Measurements from ENCODE around the gene CIT.
"Not testable (repeated sequence)": the region's sequence is repeated elsewhere in the genome, so short reads cannot be mapped to it uniquely, and the experiment has no call there.

CIT gene

DNA sequence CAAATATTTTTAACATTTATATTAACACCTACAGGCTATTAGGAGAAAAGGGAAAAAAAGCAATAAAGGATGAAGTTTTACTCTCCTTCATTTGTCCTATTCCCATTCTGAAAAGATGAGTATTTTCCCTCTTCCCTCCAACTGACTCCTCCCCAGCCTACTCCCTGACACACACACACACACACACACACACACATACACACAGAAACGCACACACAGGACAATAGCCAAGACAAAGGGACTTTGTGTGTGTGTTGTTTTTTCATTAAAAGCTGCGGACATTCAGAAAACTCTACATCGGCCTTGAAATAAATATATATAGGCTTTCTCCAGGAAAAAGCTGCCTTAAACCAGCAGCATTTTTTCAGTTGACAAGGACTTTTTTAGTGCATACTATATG lies 134.4 kb downstream of the CIT start:
- no peak for DNase-seq (ENCODE audit: low spot score)

DNA sequence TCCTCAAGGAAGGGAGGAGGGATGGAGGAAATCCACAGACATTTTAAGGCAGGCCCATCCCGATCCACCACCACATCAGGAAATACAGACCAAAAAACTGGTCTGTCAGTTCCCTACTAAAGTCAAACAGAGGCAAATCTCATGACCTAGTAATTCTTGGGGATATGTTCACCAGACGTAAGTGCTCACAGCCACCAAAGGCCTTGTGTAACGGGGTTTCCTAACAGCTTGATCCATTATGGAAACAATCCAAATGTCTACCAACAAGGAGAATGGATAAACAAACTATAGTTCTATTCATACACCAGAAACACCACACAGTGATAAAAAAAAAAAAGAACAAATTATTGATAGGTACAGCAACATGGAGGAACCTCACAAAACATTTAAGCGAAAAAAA lies 136.3 kb downstream of the CIT start:
- DNase-seq (ENCODE audit: low spot score): no peak

DNA sequence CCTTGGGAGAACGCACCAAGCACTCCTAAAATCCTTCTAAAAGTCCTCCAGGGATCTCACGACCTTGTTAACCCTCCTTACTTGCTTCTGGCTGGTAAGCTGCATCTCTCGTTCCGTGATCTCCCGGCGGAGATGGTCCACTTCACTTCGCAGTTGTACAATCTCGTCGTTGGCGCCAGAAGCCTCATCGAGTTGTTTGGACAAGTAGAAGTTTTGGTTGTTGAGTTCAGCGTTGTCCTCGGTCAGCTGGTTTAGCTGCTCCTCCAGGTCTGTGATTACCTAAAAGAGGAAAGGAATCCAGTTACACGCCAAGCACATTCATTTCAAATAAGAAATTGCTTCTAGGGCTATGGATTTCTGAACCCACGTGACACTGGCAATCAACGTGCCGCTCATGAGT lies 142.0 kb downstream of the CIT start:
- no peak for DNase-seq (ENCODE audit: low spot score)

DNA sequence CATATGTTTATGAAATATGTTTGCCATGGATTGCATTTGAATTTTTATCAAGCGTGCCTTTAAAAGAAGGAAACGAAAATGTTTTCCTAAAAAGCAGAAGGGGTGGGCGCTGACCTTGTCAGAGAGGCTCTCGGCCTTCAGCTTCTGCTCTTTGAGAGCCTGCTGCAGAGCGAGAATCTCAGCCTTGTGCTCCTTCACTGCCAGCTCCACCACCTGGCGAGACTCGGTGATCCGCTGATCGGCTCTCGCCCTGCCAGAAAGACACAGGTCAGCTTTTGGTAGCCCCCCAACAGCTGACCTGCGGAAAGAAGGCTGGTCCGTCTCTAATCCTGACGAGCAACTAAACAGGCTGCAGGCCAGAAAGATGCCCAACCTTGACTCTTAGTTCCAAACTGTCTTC lies 146.7 kb downstream of the CIT start:
- no peak for DNase-seq (ENCODE audit: low spot score)

DNA sequence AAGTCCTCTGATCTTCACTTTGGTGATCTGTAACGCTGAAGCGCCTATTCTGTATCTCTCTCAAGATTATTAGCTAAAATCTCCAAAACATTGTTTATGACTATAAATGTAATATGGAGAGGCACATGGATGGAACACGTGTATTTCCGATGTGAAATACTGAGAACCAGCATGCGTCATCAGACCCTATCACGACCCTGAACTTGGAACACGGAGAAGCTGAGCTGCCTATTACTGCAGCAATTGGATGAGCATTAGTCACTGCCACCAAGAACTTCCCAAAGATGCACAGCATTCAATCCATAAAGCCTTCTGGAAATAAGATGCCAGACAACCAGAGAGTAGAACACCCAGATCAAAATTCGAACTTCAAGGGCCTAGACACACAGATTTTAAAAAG lies 147.2 kb downstream of the CIT start:
- no peak for DNase-seq (ENCODE audit: low spot score)

DNA sequence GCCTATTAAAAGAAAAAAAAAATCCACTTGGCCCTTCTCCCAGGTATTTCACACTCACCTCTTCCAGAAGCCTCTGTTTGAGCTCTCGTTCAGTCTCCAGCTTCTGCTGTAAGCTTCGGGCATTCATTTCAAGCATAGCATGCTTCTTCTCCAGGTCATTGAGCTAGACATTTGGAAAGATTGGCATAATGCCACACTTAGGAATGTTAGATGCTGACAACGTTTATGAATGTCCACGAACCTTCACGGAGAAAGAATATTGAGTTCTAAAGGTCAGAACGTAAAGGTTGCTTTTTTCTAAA lies 148.7 kb downstream of the CIT start:
- no peak for DNase-seq (ENCODE audit: low spot score)

DNA sequence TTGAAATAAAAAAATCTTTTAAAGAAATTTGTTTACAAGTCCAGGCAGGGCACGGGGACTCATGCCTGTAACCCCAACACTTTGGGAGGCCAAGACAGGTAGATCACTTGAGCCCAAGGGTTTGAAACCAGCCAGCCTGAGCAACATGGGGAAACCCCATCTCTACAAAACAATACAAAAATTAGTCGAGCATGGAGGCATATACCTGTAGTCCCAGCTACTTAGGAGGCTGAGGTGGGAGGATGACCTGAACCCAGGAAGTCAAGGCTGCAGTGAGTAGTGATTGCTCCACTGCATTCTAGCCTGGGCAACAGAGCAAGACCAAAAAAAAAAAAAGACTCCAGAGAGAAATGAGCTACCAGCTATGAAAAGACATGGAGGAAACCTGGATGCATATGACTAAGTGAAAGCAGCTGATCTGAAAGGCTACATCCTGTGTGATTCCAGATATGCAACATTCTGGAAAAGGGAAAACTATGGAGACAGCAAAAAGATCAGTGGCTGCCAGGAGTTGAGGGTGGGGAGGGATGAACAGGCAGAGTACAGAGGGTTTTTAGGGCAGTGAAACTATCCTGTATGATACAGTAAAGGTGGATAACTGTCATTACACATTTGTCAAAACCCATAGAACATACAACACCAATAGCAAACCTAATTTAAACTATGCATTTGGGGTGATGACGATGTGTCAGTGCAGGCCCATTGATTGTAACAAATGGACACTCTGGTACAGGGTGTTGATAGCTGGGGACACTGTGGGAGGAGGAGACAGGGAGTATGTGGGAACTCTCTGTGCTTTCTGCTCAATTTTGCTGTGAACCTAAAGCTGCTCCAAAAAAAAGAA lies 149.3 kb downstream of the CIT start:
- no peak for DNase-seq (ENCODE audit: low spot score)

DNA sequence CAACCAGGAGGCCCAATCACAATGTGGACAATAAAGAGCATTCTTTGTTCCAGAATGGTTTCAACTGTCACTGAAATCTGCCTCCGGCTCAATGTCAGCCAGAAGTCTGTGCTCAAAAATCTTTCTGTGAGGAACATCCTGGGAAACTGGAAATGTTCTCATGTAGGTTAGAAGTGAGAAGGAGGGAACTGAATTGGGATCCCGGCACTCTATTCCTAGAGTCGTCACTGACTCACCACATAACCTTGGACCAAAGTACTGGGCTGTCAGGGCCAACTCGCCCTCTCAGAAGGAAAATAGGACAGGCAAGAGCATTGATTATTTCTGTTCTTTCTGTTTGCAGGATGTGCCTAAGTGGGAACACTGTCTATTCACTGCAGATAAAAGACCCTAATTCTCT lies 151.6 kb downstream of the CIT start:
- DNase-seq (ENCODE audit: low spot score): no peak

DNA sequence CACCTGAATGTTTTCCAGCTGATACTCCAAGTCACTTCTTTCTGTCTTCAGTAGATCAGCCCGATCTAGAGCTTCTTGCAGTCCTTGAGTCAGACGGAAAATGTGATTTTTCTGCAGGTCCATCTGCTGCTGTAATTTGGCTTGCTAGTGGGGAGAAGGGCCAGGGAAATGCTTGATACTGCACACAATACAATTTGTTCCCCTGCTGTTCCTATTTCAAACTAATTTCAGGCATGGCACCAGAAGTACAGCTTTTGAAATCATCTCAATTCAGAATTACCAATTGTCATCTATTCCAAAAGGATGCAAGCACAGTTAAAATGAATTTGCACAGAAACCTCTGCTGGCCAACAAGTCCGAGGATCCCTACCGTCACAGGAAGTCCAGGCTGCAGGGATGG lies 155.8 kb downstream of the CIT start:
- no peak for DNase-seq (ENCODE audit: low spot score)

DNA sequence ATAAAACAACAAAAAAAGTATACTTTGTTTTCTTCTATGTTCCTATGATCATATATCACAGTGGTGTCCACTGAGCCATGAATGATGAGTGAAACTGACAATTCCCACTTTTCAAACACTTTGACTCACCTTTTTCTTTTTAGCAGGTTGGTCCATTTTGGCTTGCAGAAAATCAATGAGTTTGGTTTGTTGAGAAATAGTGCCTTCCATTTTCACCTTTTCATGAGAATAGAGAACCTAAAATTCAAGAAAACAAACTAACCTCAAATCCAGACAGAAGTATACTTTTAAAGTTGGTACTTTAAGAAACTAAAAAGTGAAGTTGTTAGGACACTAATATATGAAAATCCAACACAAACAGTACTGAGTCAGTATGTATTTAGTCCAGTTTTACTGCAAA lies 156.8 kb downstream of the CIT start:
- DNase-seq (ENCODE audit: low spot score): no peak

DNA sequence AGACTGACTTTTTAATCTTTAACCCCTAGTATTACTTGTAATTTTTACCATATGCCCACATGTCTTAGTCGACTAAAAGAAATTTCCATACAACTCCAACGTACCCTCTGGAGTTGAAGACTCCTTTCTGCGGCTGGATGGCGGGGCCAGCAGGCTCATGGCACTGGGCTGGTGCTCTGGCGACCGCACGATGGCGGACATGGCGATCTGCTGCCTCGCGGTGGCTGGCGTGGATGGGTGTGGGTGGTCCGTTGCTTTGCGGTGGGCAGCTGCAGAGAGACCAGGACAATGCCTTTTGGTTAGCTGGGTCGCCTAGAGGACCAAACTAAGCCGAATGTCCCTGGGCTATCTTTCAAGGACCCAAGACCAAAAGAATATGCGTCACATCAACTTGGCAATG lies 159.0 kb downstream of the CIT start:
- DNase-seq (ENCODE audit: low spot score): no peak

DNA sequence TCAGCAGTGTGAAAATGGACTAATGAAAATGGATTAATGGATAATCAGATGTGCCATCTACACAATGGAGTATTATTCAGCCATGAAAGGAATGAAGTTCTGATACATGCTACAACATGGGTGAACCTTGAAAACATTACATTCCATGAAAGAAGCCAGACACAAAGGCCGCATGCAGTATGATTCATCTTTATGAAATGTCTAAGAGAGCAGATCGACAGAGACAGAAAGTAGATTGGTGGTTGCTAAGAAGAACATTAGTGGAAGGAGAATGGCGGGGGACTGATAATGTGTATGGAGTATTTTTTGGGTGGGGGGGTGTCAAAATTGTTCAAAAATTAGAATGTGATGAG lies 161.9 kb downstream of the CIT start:
- no peak for DNase-seq (ENCODE audit: low spot score)

DNA sequence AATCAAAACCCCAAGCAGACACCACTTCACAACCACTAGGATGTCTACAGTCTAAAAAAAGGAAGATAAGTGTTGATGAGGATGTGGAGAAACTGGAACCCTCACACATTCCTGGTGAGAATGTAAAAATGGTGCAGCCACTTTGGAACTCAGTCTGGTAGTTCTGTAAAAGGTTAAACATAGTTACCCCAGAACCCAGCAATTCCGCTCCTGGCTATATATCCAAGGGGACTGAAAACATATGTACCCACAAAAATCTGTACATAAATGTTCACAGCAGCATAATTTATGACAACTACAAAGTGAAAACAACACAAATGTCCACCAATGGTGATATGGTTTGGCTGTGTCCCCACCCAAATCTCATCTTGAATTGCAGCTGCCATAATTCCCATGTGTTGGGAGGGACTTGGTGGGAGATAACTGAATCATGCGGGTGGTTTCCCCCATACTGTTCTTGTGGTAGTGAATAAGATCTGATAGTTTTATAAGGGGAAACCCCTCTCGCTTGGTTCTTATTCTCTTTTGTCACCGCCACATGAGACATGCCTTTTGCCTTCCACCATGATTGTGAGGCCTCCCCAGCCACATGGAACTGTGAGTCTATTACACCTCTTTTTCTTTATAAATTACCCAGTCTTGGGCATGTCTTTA lies 162.4 kb downstream of the CIT start:
- no peak for DNase-seq (ENCODE audit: low spot score)

DNA sequence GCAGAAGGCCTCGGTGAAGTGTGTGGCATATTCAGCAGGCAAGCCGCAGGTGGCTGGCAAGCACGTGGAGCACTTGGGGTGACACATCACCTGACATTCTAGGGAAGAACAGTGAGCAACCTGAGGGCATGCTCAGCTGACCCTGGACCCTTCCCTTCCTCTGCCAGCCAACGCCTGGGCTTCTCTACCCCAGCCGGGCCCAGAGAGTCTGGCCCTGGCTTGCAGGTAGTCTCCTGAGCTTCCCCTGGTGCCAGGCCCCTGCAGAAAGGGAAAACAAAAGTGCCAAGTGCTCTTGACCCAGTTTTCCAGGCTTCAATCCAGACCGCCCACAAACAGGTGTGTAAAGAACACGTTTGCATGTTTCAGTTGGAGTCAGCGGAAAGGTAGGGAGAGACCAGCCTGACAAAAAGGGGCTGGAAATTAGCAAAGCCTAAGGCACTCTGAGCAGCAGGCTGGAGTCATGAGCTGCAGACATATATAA lies 163.5 kb downstream of the CIT start:
- DNase-seq (ENCODE audit: low spot score): no peak

DNA sequence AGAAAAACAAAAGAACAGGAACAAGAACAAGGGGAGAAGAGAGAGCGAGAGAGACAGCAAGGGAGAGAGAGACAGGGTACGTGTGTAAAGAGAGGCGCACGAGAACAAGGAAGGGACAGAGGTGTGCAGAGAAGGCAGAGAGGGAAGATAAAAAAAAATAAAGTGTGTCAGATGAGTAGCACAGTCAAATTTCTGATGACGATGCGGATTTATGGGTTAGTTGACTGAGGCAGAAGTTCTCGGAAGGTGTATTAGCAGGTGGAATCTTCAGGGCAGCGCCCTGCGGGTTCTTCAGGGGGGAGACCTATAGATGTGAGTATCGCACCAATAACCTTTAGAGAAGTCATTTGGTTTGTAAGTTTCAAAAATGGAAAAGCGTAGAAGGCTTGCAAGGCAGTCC lies 164.4 kb downstream of the CIT start:
- DNase-seq (ENCODE audit: low spot score): no peak

DNA sequence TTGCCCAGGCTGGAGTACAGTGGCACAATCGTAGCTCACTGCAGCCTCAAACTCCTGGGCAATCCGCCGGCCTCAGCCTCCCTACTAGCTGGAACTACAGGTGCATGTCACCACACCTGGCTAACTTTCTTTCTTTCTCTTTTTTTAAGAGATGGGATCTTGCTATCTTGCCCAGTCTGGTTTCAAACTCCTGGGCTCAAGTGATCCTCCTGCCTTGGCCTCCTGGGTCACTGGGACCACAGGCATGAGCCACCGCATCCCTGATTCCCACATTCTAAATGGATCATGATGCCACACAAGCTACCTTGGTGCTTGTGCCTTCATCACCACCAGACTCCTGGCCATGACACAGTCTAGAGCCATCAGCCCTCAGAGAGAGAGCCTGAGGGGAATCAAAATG lies 165.4 kb downstream of the CIT start:
- DNase-seq (ENCODE audit: low spot score): no peak

DNA sequence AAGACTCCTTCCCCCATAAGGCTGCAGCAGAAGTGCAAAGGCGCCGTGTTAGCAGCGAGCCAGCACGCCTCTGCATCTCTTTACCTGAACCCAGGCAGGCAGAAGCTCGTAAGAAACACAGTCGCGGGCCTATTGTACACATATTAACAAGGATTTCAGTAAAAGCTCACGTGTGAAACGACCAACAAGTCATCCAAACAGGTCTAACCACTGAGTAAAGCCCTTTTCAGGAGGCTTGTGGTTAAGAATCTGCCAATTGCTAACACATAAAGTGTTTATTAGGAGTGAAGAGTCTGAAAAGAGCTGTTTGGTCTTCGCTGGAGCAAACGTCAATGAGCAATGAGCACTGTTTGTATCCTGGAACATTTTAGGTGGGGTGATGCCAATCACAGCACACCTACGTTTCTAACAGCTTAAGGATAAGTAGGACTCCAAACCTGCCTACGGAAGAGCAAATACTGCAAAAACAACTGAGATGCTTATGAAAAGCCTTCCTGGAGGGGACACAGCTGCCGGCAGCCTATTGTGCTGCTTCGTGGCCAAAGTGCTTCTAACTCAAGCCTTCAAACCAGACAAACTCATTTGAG lies 166.1 kb downstream of the CIT start:
- DNase-seq (ENCODE audit: low spot score): no peak

DNA sequence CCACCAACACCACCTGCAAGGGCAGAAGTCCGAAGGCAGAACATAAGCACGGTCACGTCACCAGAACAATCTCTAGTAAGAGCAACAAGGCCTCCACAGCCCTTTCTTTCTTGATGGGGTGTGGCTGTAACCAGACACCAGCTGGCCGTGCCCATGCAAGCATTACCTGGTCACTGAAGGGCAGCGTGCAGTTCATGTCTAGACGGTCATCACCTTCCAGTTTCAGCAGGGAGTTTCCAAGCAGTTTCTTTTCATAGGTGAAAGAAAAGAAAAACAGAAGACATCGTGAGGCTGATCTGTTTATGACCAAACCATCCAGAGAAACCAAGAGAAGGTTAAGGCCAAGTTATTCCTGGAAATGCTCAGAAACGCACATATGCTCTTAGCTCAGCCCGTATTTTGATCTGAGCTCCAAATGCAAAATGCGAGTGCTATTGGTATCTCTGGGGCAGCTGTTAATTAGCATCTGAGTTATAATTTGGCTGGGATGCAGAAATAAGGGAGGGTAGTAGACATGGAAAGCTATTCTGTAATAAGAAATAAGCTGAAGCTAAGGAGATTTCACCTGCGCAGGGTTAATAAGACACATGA lies 166.7 kb downstream of the CIT start:
- no peak for DNase-seq (ENCODE audit: low spot score)

DNA sequence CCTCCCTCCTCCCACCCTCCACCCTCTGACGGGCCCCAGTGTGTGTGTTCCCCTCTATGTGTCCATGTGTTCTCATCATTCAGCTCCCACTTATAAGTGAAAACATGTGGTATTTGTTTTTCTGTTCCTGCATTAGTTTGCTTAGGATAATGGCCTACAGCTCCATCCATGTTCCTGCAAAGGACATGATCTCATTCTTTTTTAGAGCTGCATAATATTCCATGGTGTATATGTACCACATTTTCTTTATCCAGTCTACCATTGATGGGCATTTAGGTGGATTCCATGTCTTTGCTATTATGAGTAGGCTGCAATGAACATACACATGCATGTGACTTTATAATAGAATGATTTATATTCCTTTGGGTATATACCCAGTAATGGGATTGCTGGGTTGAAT lies 170.7 kb downstream of the CIT start:
- DNase-seq (ENCODE audit: low spot score): not testable (repeated sequence)

DNA sequence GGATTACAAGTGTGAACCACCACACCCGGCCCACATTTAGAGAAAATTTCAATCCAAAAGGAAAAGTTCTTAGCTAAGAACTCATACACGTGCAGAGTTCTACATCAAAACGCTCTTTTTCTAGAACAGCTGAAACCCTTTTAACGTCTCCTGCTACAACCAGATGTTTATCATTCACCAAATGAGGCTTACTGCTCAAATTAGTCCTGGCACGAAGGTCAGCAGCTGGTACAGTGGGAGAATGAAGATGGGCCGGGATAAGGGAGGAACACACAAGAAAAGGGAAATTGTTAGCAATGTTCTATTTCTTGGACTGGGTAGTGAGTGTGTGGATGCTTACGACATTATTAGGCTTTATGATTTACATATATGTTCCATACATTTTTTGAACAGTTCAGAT lies 171.9 kb downstream of the CIT start:
- DNase-seq (ENCODE audit: low spot score): no peak

DNA sequence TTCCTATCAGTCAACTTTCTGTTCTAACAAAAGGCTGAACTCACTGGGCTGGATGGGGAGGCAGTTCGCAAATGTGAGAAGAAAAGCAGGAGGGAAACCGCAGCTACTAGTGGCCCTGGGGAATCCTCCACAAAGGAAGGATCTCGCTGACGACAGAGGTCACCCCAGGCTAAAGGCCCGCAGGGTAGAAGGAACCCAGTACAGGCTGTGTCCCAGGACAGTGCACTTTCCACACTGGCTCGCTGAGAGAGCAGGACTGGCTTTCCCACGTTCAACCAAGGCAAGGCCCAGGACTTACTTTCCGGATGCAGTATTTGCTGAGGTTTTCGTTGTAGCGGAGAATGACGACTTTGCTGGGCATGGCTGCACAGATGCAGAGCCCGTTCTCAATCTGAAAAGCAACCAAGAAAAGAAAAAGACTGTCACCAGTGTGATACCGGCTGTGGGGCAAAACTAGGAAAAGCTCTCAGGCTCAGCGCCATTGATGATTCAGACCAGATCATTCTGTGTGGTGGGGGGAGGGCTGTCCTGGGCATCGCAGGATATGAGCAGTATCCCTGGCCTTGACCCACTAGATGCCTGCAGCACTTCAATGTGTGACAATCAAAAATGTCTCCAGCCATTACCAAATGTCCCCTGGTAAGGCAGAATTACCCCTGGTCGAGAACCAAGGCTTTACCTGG lies 172.9 kb downstream of the CIT start:
- no peak for DNase-seq (ENCODE audit: low spot score)

DNA sequence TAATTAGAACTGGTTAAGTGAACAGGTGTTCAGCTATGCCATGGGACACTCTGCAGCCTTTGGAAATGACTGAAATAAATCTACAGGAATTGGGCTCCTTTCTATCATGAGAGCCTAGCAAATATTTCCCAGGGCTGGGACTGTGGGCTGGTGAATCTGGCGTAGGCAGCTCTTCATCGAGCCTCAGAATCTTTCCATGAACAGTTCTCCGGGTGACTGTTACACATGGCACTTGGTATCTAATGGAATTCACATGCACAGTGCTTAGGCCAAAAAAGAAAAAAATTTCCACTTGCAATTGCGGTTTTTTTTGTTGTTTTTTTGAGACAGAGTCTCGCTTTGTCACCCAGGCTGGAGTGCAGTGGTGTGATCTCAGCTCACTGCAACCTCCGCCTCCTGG lies 177.0 kb downstream of the CIT start:
- DNase-seq (ENCODE audit: low spot score): no peak
